ENCODE results near the gene NPAS2.

Gene NPAS2

GRCh38 chr2:100793220-100793619, 26.7 kb upstream of the NPAS2 start:
- H3K4me2 ChIP-seq (ENCODE audit: low read depth, low read length, poor library complexity, severe bottlenecking) = no peak overlapping the region
- TF ChIP-seq CTCF (conservative IDR thresholded peaks at IDR 0.05; ENCODE audit: low read length) = no peak
- no peak for TF ChIP-seq EZH2phosphoT487 (IDR thresholded peaks at IDR 0.05; ENCODE audit: borderline replicate concordance)
- no peaks in the 10 kb centered on the region for H3K9me2 ChIP-seq (replicated peaks; ENCODE audit: low read depth, low read length)
- H3F3A ChIP-seq (ENCODE audit: low read depth) = no peaks in the 10 kb centered on the region
- no peak overlapping the region for H2AFZ ChIP-seq (ENCODE audit: low read length)
- no peaks in the 10 kb centered on the region for H3K79me2 ChIP-seq (ENCODE audit: insufficient read depth, low read length)
- H3K9ac ChIP-seq (ENCODE audit: low read depth, low read length, poor library complexity, severe bottlenecking) = no peak overlapping the region
- H3K27me3 ChIP-seq (ENCODE audit: insufficient read depth, low read length, poor library complexity, severe bottlenecking) = no peaks in the 10 kb centered on the region
- H4K20me1 ChIP-seq (ENCODE audit: insufficient read depth, low read length, poor library complexity, severe bottlenecking) = no peaks in the 10 kb centered on the region
- H3K9me3 ChIP-seq (ENCODE audit: insufficient read depth, low read depth, low read length) = no peaks in the 10 kb centered on the region; the same call in 1 of the 2 replicates
- H3K4me3 ChIP-seq (ENCODE audit: low read length, poor library complexity, severe bottlenecking) = no peak overlapping the region
- no peaks in the 10 kb centered on the region for H3K4me1 ChIP-seq (ENCODE audit: insufficient read depth, low read length, poor library complexity, severe bottlenecking)
- no peaks in the 10 kb centered on the region for H3K36me3 ChIP-seq (ENCODE audit: insufficient read depth, low read length)

- no peaks in the 10 kb centered on the region for H3K4me1 ChIP-seq (ENCODE audit: insufficient read depth, low read length, poor library complexity, severe bottlenecking)
- H3K4me2 ChIP-seq (ENCODE audit: low read depth, low read length, poor library complexity, severe bottlenecking) = no peak overlapping the region
- H3F3A ChIP-seq (ENCODE audit: low read depth) = no peaks in the 10 kb centered on the region
- no peaks in the 10 kb centered on the region; the same call in 1 of the 2 replicates for H3K9me3 ChIP-seq (ENCODE audit: insufficient read depth, low read depth, low read length)
- no peak overlapping the region for H3K9ac ChIP-seq (ENCODE audit: low read depth, low read length, poor library complexity, severe bottlenecking)
- no peaks in the 10 kb centered on the region for H3K79me2 ChIP-seq (ENCODE audit: insufficient read depth, low read length)
- no peak overlapping the region for H2AFZ ChIP-seq (ENCODE audit: low read length)
- no peaks in the 10 kb centered on the region for H3K36me3 ChIP-seq (ENCODE audit: insufficient read depth, low read length)
- H3K9me2 ChIP-seq (replicated peaks; ENCODE audit: low read depth, low read length) = no peaks in the 10 kb centered on the region
- no peak for TF ChIP-seq EZH2phosphoT487 (IDR thresholded peaks at IDR 0.05; ENCODE audit: borderline replicate concordance)
- no peak for TF ChIP-seq CTCF (conservative IDR thresholded peaks at IDR 0.05; ENCODE audit: low read length)
- H3K4me3 ChIP-seq (ENCODE audit: low read length, poor library complexity, severe bottlenecking) = no peak overlapping the region
- no peaks in the 10 kb centered on the region for H3K27me3 ChIP-seq (ENCODE audit: insufficient read depth, low read length, poor library complexity, severe bottlenecking)
- no peaks in the 10 kb centered on the region for H4K20me1 ChIP-seq (ENCODE audit: insufficient read depth, low read length, poor library complexity, severe bottlenecking)
Measured at GRCh38 chr2:100793982-100794381, 26.0 kb upstream of the NPAS2 start.

GRCh38 chr2:100796499-100797100, 23.3 kb upstream of the NPAS2 start:
- H3K9ac ChIP-seq (ENCODE audit: low read depth, low read length, poor library complexity, severe bottlenecking) = no peak overlapping the region
- H3K79me2 ChIP-seq (ENCODE audit: insufficient read depth, low read length) = no peaks in the 10 kb centered on the region
- no peaks in the 10 kb centered on the region for H3K9me3 ChIP-seq (ENCODE audit: insufficient read depth, low read depth, low read length)
- H3K27me3 ChIP-seq (ENCODE audit: insufficient read depth, low read length, poor library complexity, severe bottlenecking) = no peaks in the 10 kb centered on the region
- no peak for TF ChIP-seq EZH2phosphoT487 (IDR thresholded peaks at IDR 0.05; ENCODE audit: borderline replicate concordance)
- TF ChIP-seq CTCF (conservative IDR thresholded peaks at IDR 0.05; ENCODE audit: low read length) = no peak
- H4K20me1 ChIP-seq (ENCODE audit: insufficient read depth, low read length, poor library complexity, severe bottlenecking) = no peaks in the 10 kb centered on the region
- H3K36me3 ChIP-seq (ENCODE audit: insufficient read depth, low read length) = no peaks in the 10 kb centered on the region
- H3F3A ChIP-seq (ENCODE audit: low read depth) = no peaks in the 10 kb centered on the region
- H3K4me1 ChIP-seq (ENCODE audit: insufficient read depth, low read length, poor library complexity, severe bottlenecking) = no peaks in the 10 kb centered on the region
- H3K9me2 ChIP-seq (replicated peaks; ENCODE audit: low read depth, low read length) = no peaks in the 10 kb centered on the region
- no peak overlapping the region for H3K4me2 ChIP-seq (ENCODE audit: low read depth, low read length, poor library complexity, severe bottlenecking)
- H3K4me3 ChIP-seq (ENCODE audit: low read length, poor library complexity, severe bottlenecking) = no peak overlapping the region
- no peak overlapping the region for H2AFZ ChIP-seq (ENCODE audit: low read length)

All from Loucy (cell line).